Measurements from ENCODE around the gene VIPR1. TPM values are rescaled to one million over a fixed set of nuclear protein-coding genes. Genes with fewer than 3 reads are reported as not detected.

VIPR1 gene
- total RNA-seq, 1 experiment from 2014 or later = 0.41 TPM

DNA sequence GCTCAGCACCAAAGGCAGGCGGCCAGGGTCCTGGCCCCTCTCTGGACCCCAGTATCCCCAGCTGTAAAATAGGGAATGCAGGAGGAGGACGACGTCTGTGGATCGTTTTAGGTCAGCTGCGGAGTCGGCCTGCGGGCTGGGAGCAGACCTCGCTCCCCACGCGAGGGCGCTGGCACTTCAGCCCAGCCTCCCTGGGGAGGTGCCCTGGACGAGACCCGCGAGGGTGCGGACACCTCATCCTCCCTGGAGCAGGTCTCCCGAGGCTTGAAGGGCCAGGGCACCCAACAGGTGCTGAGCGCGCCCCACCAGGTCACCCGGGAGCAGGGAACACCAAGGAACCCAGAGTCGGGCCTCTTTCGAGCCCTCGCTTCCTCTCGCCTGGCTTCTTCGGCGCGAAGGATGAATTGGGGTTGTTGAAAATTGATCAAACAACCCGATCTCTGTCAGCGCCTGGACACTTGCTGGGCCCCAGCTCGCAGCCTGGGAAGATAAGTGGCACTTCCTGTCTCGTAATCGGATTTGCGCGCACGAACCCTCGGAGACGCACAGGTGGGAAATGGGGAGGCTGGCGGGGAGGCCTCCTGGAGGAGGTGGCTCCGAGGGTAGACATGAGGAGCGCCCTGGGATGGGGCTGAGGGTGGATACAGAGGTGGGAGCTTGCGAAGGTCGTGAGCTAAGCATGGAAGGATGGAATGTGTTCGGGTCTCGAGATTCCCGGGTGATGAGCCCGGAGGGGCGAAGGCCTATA lies 588 bp upstream of the VIPR1 start:
- TF ChIP-seq, protein P1, sequence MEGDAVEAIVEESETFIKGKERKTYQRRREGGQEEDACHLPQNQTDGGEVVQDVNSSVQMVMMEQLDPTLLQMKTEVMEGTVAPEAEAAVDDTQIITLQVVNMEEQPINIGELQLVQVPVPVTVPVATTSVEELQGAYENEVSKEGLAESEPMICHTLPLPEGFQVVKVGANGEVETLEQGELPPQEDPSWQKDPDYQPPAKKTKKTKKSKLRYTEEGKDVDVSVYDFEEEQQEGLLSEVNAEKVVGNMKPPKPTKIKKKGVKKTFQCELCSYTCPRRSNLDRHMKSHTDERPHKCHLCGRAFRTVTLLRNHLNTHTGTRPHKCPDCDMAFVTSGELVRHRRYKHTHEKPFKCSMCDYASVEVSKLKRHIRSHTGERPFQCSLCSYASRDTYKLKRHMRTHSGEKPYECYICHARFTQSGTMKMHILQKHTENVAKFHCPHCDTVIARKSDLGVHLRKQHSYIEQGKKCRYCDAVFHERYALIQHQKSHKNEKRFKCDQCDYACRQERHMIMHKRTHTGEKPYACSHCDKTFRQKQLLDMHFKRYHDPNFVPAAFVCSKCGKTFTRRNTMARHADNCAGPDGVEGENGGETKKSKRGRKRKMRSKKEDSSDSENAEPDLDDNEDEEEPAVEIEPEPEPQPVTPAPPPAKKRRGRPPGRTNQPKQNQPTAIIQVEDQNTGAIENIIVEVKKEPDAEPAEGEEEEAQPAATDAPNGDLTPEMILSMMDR (IDR thresholded peaks at IDR 0.05) = peak; percentile 85
- TF ChIP-seq REST (IDR thresholded peaks at IDR 0.05; ENCODE audit: insufficient read depth in 1 of 2, low read depth in 2 of 2, low read length in 1 of 2) = no peak
- Histone ChIP-seq H3K4me3 (ENCODE audit: low read depth in 2 of 2, low read length in 2 of 2) (peak overlapping the region; percentile 31 to 53), H3K27ac (ENCODE audit: low read length) (no peak overlapping the region), H3K9me3 (ENCODE audit: control insufficient read depth, insufficient read depth, low read depth, low read length) (no peaks in the 10 kb centered on the region), H3K4me1 (ENCODE audit: control insufficient read depth, insufficient read depth, low read length) (no peaks in the 10 kb centered on the region), H3K27me3 (ENCODE audit: control insufficient read depth, insufficient read depth, low read length) (no peaks in the 10 kb centered on the region; the same call in 1 of the 2 replicates), H3K36me3 (ENCODE audit: control insufficient read depth, insufficient read depth, low read length) (no peaks in the 10 kb centered on the region)
- in situ Hi-C loops (cut with HindIII; ENCODE audit: low pct_unique_long_range_greater_than_20kb, low sequenced_read_pairs) (no loop called here), intact Hi-C loops (cut with micrococcal nuclease; ENCODE audit: unreplicated experiment) (loop anchor here (2.0 kb wide), 1 partner anchor 39 kb away; no protein-coding TSS in a partner anchor)
- ATAC-seq = peak; percentile 83
- POLR2A ChIA-PET = no interaction called here
- DNase-seq (ENCODE audit: low read depth, low spot score) = no peak
- CTCF ChIA-PET = interaction anchor here (0.5 to 0.8 kb wide), 3 partner anchors 33 to 328 kb away, joined by 3 to 4 read pairs (median 4); no protein-coding TSS in a partner anchor
- BruUV-seq (replicated peaks) = no TSS peak

- in situ Hi-C loops (cut with HindIII; ENCODE audit: low pct_unique_long_range_greater_than_20kb, low sequenced_read_pairs) (no loop called here), intact Hi-C loops (cut with micrococcal nuclease; ENCODE audit: unreplicated experiment) (loop anchor here (2.0 kb wide), 1 partner anchor 37 kb away; no protein-coding TSS in a partner anchor)
- ChIA-PET POLR2A (no interaction called here), CTCF (no interaction called here)
- no peak for ATAC-seq
- no peak for TF ChIP-seq REST (IDR thresholded peaks at IDR 0.05; ENCODE audit: insufficient read depth in 1 of 2, low read depth in 2 of 2, low read length in 1 of 2)
- no peak for TF ChIP-seq SIN3A (IDR thresholded peaks at IDR 0.05; ENCODE audit: borderline replicate concordance, insufficient read depth, low read depth, low read length)
- TF ChIP-seq TCF7L2 (IDR thresholded peaks at IDR 0.05; ENCODE audit: low read depth, low read length) = no peak
- no peak for TF ChIP-seq POLR2AphosphoS5 (IDR thresholded peaks at IDR 0.05; ENCODE audit: low read depth, low read length)
- TF ChIP-seq, protein P1 (IDR thresholded peaks at IDR 0.05) = no peak
- no peaks in the 10 kb centered on the region for H3K9me3 ChIP-seq (ENCODE audit: control insufficient read depth, insufficient read depth, low read depth, low read length)
- H3K4me1 ChIP-seq (ENCODE audit: control insufficient read depth, insufficient read depth, low read length) = no peaks in the 10 kb centered on the region
- no TSS peak for BruUV-seq (replicated peaks)
- H3K4me3 ChIP-seq (ENCODE audit: low read depth in 2 of 2, low read length in 2 of 2) = no peak overlapping the region
- H3K36me3 ChIP-seq (ENCODE audit: control insufficient read depth, insufficient read depth, low read length) = no peaks in the 10 kb centered on the region
- H3K27me3 ChIP-seq (ENCODE audit: control insufficient read depth, insufficient read depth, low read length) = no peaks in the 10 kb centered on the region; the same call in 1 of the 2 replicates
- no peak overlapping the region for H3K27ac ChIP-seq (ENCODE audit: low read length)
- DNase-seq (ENCODE audit: low read depth, low spot score) = no peak
These were observed 945 bp downstream of the VIPR1 start for GRCh38 chr3:42503251-42503924.

Measured in Panc1 (cell line).